GM23338 (cell line): ENCODE data around the gene SUPT3H.

Source experiments
- CREB1 ChIP-seq: fragments of 250-450 bp; sonication (Bioruptor Pico); IDR thresholded peaks from 2 replicates; pipeline ENCODE4 v1.5.0; 2020; ENCODE audit warnings: low read depth, mild to moderate bottlenecking, moderate library complexity
- EZH2 ChIP-seq: fragments of 200-600 bp; sonication (generic); IDR thresholded peaks from one replicate; pipeline ENCODE4 v1.8.0; 2017; ENCODE audit warnings: antibody characterized with exemption, mild to moderate bottlenecking, low read depth; ENCODE audit not compliant: unreplicated experiment
- EZH2phosphoT487 ChIP-seq: fragments of 200-600 bp; sonication (generic); IDR thresholded peaks from one replicate; pipeline ENCODE4 v1.8.1; 2018; ENCODE audit warnings: antibody characterized with exemption; ENCODE audit not compliant: unreplicated experiment
- JUNB ChIP-seq: IDR thresholded peaks from one replicate; pipeline ENCODE4 v1.6.1; 2016; ENCODE audit warnings: antibody characterized with exemption; ENCODE audit not compliant: unreplicated experiment
- NANOG ChIP-seq: IDR thresholded peaks from 2 replicates; pipeline ENCODE4 v1.6.1; 2016; ENCODE audit warnings: antibody characterized with exemption, borderline replicate concordance
- POLR2AphosphoS5 ChIP-seq: IDR thresholded peaks from 2 replicates; pipeline ENCODE4 v1.6.1; 2016; ENCODE audit warnings: antibody characterized with exemption, low read depth
- STAT1 ChIP-seq: IDR thresholded peaks from one replicate; pipeline ENCODE4 v1.6.1; 2016; ENCODE audit warnings: antibody characterized with exemption; ENCODE audit not compliant: unreplicated experiment
- ZNF331 ChIP-seq: fragments of 250-450 bp; sonication (Bioruptor Pico); IDR thresholded peaks from 2 replicates; pipeline ENCODE4 v1.5.0; 2020; ENCODE audit warnings: low read depth, mild to moderate bottlenecking, moderate library complexity
- TF ChIP-seq, protein P1 (sequence below), 2 experiments: fragments of 200-600 bp in 1 of 2; sonication (generic) in 1 of 2; conservative IDR thresholded peaks; 2 replicates each; pipeline versions ENCODE4 v1.5.1 to v1.6.1; 2016 to 2017; ENCODE audit warnings: antibody characterized with exemption in 2 of 2, low read depth in 2 of 2, mild to moderate bottlenecking in 2 of 2, moderate library complexity in 1 of 2
- TF ChIP-seq, protein P2 (sequence below): IDR thresholded peaks from one replicate; pipeline ENCODE4 v1.6.1; 2018; ENCODE audit warnings: antibody characterized with exemption; ENCODE audit not compliant: unreplicated experiment
- TF ChIP-seq, protein P3 (sequence below): fragments of 250-450 bp; sonication (Bioruptor Pico); IDR thresholded peaks from 2 replicates; pipeline ENCODE4 v1.5.0; 2020; ENCODE audit warnings: mild to moderate bottlenecking, moderate library complexity
- TF ChIP-seq, protein P4 (sequence below): IDR thresholded peaks from 2 replicates; pipeline ENCODE4 v1.6.1; 2016; ENCODE audit warnings: antibody characterized with exemption

DNA sequence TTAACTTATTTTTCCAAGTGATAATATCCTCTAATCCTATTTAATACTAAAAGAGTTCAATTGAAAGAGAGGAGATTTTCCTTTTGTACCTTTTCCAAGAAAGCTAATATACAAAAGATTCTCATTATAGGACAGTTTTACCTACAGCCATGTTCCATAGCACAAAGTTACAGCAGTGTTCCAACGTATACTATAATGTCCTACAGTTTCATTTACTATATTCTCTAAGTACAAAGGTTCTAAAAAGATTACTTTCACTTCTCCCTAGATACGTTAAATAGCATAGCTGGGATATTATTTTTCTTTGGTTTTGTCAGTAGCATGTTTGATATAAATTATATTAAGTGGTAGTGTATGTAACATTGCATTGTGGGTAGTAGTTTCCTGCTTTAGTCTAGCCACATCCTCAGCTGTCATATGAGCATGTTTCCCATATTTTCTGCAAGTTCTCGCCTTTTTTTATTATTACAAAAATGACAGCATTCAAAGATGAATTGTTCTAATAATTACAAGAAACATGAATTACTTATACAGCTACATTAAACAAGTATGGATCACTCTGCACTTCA is 54.0 kb downstream of the SUPT3H start:
- TF ChIP-seq, protein P1, sequence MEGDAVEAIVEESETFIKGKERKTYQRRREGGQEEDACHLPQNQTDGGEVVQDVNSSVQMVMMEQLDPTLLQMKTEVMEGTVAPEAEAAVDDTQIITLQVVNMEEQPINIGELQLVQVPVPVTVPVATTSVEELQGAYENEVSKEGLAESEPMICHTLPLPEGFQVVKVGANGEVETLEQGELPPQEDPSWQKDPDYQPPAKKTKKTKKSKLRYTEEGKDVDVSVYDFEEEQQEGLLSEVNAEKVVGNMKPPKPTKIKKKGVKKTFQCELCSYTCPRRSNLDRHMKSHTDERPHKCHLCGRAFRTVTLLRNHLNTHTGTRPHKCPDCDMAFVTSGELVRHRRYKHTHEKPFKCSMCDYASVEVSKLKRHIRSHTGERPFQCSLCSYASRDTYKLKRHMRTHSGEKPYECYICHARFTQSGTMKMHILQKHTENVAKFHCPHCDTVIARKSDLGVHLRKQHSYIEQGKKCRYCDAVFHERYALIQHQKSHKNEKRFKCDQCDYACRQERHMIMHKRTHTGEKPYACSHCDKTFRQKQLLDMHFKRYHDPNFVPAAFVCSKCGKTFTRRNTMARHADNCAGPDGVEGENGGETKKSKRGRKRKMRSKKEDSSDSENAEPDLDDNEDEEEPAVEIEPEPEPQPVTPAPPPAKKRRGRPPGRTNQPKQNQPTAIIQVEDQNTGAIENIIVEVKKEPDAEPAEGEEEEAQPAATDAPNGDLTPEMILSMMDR (conservative IDR thresholded peaks at IDR 0.05; ENCODE audit: low read depth in 2 of 2), result no peak
- TF ChIP-seq CREB1 (CRISPR knock-in tag) (no peak), EZH2 (no peak), ZNF331 (CRISPR knock-in tag) (no peak), POLR2AphosphoS5 (no peak), EZH2phosphoT487 (no peak), JUNB (no peak), STAT1 (no peak), NANOG (no peak)
- TF ChIP-seq, protein P2, sequence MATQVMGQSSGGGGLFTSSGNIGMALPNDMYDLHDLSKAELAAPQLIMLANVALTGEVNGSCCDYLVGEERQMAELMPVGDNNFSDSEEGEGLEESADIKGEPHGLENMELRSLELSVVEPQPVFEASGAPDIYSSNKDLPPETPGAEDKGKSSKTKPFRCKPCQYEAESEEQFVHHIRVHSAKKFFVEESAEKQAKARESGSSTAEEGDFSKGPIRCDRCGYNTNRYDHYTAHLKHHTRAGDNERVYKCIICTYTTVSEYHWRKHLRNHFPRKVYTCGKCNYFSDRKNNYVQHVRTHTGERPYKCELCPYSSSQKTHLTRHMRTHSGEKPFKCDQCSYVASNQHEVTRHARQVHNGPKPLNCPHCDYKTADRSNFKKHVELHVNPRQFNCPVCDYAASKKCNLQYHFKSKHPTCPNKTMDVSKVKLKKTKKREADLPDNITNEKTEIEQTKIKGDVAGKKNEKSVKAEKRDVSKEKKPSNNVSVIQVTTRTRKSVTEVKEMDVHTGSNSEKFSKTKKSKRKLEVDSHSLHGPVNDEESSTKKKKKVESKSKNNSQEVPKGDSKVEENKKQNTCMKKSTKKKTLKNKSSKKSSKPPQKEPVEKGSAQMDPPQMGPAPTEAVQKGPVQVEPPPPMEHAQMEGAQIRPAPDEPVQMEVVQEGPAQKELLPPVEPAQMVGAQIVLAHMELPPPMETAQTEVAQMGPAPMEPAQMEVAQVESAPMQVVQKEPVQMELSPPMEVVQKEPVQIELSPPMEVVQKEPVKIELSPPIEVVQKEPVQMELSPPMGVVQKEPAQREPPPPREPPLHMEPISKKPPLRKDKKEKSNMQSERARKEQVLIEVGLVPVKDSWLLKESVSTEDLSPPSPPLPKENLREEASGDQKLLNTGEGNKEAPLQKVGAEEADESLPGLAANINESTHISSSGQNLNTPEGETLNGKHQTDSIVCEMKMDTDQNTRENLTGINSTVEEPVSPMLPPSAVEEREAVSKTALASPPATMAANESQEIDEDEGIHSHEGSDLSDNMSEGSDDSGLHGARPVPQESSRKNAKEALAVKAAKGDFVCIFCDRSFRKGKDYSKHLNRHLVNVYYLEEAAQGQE, result no peak
- TF ChIP-seq, protein P3, sequence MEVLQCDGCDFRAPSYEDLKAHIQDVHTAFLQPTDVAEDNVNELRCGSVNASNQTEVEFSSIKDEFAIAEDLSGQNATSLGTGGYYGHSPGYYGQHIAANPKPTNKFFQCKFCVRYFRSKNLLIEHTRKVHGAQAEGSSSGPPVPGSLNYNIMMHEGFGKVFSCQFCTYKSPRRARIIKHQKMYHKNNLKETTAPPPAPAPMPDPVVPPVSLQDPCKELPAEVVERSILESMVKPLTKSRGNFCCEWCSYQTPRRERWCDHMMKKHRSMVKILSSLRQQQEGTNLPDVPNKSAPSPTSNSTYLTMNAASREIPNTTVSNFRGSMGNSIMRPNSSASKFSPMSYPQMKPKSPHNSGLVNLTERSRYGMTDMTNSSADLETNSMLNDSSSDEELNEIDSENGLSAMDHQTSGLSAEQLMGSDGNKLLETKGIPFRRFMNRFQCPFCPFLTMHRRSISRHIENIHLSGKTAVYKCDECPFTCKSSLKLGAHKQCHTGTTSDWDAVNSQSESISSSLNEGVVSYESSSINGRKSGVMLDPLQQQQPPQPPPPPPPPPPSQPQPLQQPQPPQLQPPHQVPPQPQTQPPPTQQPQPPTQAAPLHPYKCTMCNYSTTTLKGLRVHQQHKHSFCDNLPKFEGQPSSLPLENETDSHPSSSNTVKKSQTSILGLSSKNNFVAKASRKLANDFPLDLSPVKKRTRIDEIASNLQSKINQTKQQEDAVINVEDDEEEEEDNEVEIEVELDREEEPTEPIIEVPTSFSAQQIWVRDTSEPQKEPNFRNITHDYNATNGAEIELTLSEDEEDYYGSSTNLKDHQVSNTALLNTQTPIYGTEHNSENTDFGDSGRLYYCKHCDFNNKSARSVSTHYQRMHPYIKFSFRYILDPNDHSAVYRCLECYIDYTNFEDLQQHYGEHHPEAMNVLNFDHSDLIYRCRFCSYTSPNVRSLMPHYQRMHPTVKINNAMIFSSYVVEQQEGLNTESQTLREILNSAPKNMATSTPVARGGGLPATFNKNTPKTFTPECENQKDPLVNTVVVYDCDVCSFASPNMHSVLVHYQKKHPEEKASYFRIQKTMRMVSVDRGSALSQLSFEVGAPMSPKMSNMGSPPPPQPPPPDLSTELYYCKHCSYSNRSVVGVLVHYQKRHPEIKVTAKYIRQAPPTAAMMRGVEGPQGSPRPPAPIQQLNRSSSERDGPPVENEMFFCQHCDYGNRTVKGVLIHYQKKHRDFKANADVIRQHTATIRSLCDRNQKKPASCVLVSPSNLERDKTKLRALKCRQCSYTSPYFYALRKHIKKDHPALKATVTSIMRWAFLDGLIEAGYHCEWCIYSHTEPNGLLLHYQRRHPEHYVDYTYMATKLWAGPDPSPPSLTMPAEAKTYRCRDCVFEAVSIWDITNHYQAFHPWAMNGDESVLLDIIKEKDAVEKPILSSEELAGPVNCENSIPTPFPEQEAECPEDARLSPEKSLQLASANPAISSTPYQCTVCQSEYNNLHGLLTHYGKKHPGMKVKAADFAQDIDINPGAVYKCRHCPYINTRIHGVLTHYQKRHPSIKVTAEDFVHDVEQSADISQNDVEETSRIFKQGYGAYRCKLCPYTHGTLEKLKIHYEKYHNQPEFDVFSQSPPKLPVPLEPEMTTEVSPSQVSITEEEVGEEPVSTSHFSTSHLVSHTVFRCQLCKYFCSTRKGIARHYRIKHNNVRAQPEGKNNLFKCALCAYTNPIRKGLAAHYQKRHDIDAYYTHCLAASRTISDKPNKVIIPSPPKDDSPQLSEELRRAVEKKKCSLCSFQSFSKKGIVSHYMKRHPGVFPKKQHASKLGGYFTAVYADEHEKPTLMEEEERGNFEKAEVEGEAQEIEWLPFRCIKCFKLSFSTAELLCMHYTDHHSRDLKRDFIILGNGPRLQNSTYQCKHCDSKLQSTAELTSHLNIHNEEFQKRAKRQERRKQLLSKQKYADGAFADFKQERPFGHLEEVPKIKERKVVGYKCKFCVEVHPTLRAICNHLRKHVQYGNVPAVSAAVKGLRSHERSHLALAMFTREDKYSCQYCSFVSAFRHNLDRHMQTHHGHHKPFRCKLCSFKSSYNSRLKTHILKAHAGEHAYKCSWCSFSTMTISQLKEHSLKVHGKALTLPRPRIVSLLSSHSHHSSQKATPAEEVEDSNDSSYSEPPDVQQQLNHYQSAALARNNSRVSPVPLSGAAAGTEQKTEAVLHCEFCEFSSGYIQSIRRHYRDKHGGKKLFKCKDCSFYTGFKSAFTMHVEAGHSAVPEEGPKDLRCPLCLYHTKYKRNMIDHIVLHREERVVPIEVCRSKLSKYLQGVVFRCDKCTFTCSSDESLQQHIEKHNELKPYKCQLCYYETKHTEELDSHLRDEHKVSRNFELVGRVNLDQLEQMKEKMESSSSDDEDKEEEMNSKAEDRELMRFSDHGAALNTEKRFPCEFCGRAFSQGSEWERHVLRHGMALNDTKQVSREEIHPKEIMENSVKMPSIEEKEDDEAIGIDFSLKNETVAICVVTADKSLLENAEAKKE (CRISPR knock-in tag), result no peak
- TF ChIP-seq, protein P4, sequence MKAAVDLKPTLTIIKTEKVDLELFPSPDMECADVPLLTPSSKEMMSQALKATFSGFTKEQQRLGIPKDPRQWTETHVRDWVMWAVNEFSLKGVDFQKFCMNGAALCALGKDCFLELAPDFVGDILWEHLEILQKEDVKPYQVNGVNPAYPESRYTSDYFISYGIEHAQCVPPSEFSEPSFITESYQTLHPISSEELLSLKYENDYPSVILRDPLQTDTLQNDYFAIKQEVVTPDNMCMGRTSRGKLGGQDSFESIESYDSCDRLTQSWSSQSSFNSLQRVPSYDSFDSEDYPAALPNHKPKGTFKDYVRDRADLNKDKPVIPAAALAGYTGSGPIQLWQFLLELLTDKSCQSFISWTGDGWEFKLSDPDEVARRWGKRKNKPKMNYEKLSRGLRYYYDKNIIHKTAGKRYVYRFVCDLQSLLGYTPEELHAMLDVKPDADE, result no peak
